22Rv1 (cell line): ENCODE data around the gene ADGRD1.

Source experiments
- CTCF ChIP-seq: fragments of 450-650 bp; IDR thresholded peaks from 2 replicates; pipeline ENCODE4 v1.5.1; 2017; ENCODE audit warnings: mild to moderate bottlenecking
- ZFX ChIP-seq: fragments of 450-650 bp; IDR thresholded peaks from 2 replicates; pipeline ENCODE4 v1.6.1; 2017; ENCODE audit warnings: antibody characterized with exemption, borderline replicate concordance

GRCh38 chr12:131002216-131002631, 48.5 kb downstream of the ADGRD1 start:
- TF ChIP-seq CTCF, result no peak
- TF ChIP-seq ZFX, result no peak
